HG02623 (cell line): ENCODE data around the gene TRIM34.
"Not testable (repeated sequence)": the region's sequence is repeated elsewhere in the genome, so short reads cannot be mapped to it uniquely, and the experiment has no call there.

Experiments
- ATAC-seq: cut with Tn5 transposase; IDR thresholded peaks from one replicate; pipeline ENCODE4 v1.9.1; 2021; ENCODE audit warnings: moderate library complexity; ENCODE audit not compliant: unreplicated experiment

Gene TRIM34, protein sequence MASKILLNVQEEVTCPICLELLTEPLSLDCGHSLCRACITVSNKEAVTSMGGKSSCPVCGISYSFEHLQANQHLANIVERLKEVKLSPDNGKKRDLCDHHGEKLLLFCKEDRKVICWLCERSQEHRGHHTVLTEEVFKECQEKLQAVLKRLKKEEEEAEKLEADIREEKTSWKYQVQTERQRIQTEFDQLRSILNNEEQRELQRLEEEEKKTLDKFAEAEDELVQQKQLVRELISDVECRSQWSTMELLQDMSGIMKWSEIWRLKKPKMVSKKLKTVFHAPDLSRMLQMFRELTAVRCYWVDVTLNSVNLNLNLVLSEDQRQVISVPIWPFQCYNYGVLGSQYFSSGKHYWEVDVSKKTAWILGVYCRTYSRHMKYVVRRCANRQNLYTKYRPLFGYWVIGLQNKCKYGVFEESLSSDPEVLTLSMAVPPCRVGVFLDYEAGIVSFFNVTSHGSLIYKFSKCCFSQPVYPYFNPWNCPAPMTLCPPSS

DNA sequence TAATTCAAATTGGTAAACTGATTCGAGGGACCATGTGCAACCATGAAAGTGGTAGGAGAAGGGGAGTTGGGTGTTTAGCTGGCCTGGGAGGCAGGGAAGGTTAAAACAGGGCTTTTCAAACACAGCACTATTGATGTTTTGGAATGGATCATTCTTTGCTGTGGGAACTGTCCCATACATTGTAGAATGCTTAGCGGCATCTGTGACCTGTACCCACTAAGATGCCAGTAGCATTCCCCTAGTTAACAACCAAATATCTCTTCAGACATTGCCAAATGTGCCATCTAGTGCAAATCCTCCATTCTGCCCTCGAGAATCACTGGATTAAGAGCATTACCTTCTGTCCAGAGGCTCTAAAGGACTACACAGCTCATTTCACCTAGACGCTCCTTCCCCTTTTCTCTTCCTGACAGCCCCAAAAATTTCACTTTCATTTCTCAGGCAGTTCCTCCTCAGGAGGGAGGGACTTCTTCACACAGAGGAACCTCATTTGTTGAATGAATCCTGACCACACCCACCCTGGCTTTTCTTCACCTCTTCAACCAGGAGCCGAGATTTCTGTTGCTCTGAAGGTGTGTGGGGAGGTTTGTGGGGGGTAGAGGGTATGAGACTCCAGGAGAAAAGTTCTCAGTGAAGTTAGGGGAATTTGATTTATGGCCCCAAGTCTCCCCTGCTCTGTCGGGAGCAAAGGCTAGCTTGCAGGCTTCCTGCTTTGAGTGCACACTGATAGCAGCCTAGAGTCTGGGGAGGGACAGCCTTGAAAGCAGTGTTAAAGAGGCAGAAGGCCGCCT, at the start of gene TRIM34:
Gene TRIM34, plus strand, starts transcription at position 513 of the 791 bp plus-strand sequence. CDS start 7,331 bp downstream, outside the sequence.
- peak; percentile 96 for ATAC-seq

DNA sequence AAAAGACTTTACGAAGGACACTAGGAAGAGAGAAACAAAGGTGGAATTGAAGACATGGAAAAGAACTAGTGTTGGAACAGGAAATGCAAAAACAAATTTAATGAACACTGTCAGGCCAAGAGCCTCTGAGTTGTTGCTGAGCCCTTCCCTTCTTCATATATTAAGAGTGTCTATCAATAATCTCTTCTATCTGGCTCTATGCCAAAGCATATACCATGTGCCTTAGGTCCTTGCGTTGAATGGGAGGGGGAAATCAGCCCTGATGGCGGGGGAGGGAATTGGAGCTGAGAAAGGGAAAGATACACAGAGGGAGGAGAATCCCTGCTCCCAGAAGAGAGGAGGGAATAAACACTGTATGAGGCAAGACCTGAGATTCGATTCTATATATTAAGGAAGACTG, 49.6 kb upstream of the TRIM34 start:
- ATAC-seq: no peak

DNA sequence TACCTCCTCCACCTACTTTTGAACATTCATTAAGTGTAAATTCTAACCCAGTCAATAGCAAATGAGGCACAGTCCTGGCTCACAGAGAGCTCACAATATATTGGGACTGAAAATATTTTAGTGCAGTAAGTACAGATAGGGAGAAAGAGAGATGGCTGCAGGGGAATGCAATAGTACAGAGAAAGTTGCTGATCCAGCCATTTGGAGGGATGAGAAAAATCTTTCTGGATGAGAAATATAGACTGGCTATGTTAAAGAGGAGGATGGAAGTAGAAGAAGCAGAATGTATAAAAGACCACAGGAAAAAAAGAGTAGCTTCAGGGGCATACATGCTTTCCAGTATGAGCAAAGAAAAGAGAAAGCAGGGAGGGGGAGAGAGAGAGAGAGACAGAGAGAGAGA, 47.7 kb upstream of the TRIM34 start:
- no peak for ATAC-seq

- no peak for ATAC-seq
Measured at GRCh38 chr11:5580577-5580976, 44.2 kb upstream of the TRIM34 start, which contains the start of gene OR52B6. OR52B6 (plus strand) TSS chr11:5580877; CDS start chr11:5580877, 0 bp downstream.

- ATAC-seq: no peak
Measured at GRCh38 chr11:5581014-5581413, 43.8 kb upstream of the TRIM34 start.

- not testable (repeated sequence) for ATAC-seq
Measured at GRCh38 chr11:5584458-5584857, 40.3 kb upstream of the TRIM34 start.

GRCh38 chr11:5589906-5590305, 34.9 kb upstream of the TRIM34 start:
- ATAC-seq: not testable (repeated sequence)

- ATAC-seq: no peak
Measured at GRCh38 chr11:5591613-5592012, 33.2 kb upstream of the TRIM34 start.

DNA sequence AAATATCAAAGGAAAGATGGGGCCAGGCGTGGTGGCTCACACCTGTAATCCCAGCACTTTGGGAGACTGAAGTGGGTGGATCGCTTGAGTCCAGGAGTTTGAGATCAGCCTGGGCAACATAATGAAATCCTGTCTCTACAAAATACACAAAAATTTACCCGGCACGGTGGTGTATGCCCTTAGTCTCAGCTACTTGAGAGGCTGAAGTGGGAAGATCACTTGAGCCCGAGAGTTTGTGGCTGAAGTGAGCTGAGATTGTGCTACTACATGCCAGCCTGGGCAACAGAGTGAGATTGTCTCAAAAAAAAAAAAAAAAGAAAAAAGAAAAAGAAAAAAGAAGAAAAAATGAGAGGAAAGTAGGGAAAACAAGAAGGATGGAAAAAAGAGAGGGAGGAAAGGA, 32.2 kb upstream of the TRIM34 start:
- no peak for ATAC-seq

- no peak for ATAC-seq
Measured at GRCh38 chr11:5593146-5593545, 31.7 kb upstream of the TRIM34 start.

GRCh38 chr11:5596607-5597201, 28.1 kb upstream of the TRIM34 start, which contains the start of gene TRIM6:
TRIM6 (plus strand) TSS chr11:5596637; CDS start chr11:5596898, 261 bp downstream.
- peak; percentile 41 for ATAC-seq

- ATAC-seq: no peak
Measured at GRCh38 chr11:5597953-5598352, 26.8 kb upstream of the TRIM34 start.

- ATAC-seq: peak; percentile 84
Measured at GRCh38 chr11:5600374-5600851, 24.4 kb upstream of the TRIM34 start.

DNA sequence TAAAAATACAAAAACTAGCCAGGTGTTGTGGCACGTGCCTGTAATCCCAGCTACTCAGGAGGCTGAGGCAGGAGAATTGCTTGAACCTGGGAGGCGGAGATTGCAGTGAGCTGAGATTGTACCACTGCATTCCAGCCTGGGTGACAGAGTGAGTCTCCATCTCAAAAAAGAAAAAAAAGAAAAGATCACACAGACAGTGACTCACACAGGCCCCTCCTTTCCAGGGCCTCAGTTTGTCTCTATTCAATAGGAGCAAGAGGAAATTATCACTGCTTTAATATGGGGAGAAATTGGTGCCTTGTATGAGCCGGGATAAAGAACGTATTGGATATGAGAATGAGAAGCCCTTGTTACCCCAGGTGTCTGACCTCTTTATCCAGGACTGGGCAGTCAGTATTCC, 22.0 kb upstream of the TRIM34 start:
- ATAC-seq: not testable (repeated sequence)

- ATAC-seq: no peak
Measured at GRCh38 chr11:5603326-5603725, 21.5 kb upstream of the TRIM34 start.

GRCh38 chr11:5604896-5605295, 19.9 kb upstream of the TRIM34 start:
- ATAC-seq: no peak

GRCh38 chr11:5605849-5606248, 19.0 kb upstream of the TRIM34 start:
- ATAC-seq: no peak

DNA sequence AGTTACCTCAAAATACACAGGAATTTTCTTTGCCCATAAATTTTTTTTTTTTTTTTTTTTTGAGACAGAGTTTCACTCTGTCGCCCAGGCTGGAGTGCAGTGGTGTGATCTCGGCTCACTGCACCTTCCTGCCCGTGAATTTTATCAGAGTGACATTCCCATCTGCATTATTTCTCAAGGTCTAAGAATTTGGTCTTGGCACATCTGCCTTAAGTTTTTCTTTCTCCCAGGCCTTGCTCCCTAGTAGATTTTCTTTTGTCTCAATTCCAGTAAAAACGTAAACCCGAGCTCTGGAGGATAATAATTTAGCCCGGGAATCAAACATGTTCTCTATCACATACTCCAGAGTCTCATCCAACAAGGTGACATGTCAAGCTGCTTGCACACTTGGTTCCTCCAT, 16.0 kb upstream of the TRIM34 start:
- no peak for ATAC-seq

DNA sequence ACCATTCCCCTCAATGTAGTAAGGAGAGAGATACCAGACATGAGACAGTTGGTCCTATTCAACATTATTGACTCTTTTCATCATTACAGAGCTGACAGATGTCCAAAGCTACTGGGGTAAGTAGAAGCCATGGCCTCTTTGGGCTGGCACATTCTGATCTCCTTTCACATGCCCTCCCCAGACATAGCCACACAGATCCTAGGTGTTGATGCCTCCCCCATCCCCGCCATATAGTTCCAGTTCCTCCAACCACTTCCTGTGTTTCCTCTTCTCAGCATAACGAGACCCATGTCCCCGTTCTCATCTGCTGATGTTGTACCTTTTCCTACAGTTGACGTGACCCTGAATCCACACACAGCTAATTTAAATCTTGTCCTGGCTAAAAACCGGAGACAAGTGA, 14.4 kb upstream of the TRIM34 start:
- ATAC-seq: no peak

GRCh38 chr11:5611627-5612026, 13.2 kb upstream of the TRIM34 start:
- ATAC-seq: no peak

GRCh38 chr11:5618807-5619206, 6.0 kb upstream of the TRIM34 start:
- no peak for ATAC-seq
